Upper lobe of left lung (tissue), 6 donors: Measurements from ENCODE around the gene RGS7. TPM values are rescaled to one million over a fixed set of nuclear protein-coding genes. Genes with fewer than 3 reads are reported as not detected.

ENCODE experiments used
- ATAC-seq, 2 donors: fragments of 200-7000 bp; cut with Tn5 transposase; one replicate each; pipeline ENCODE4 v1.9.1; 2022; ENCODE audit warnings: mild to moderate bottlenecking in 2 of 2, moderate library complexity in 2 of 2; ENCODE audit not compliant: low FRiP score in 2 of 2
- DNase-seq, 2 donors: peaks; one replicate each; pipeline ENCODE4 v3.0.0-alpha.2; 2019 to 2020
- H3K27ac ChIP-seq, 4 donors: fragments of 200-600 bp; sonication (generic); one replicate each; pipeline ENCODE4 v1.5.1; 2016 to 2019
- H3K27me3 ChIP-seq, 4 donors: fragments of 200-600 bp; sonication (generic); one replicate each; pipeline ENCODE4 v1.5.1; 2017 to 2019
- H3K36me3 ChIP-seq, 4 donors: fragments of 200-600 bp; sonication (generic); one replicate each; pipeline ENCODE4 v1.5.1; 2016 to 2019
- H3K4me1 ChIP-seq, 4 donors: fragments of 200-600 bp; sonication (generic); one replicate each; pipeline ENCODE4 v1.5.1; 2018 to 2019
- H3K4me3 ChIP-seq, 4 donors: fragments of 200-600 bp; sonication (generic); one replicate each; pipeline ENCODE4 v1.5.1; 2017 to 2019; ENCODE audit warnings: mild to moderate bottlenecking in 2 of 4, moderate library complexity in 1 of 4
- H3K9me3 ChIP-seq, 4 donors: fragments of 200-600 bp; sonication (generic); one replicate each; pipeline ENCODE4 v1.5.1; 2018 to 2019
- CTCF ChIP-seq, 6 experiments: fragments of 450-650 bp in 4 of 6; fragments of 200-600 bp in 2 of 6; sonication (generic) in 2 of 6; IDR thresholded peaks; one replicate each; pipeline ENCODE4 v1.5.1; 2016 to 2019; ENCODE audit warnings: antibody characterized with exemption in 6 of 6
- EP300 ChIP-seq, 4 donors: sonication (generic); formaldehyde crosslinking; IDR thresholded peaks; one replicate each; pipeline ENCODE4 v1.5.1; 2017; ENCODE audit warnings: antibody characterized with exemption in 4 of 4, control low read depth in 2 of 4
- POLR2A ChIP-seq, 4 donors: fragments of 450-650 bp; IDR thresholded peaks; one replicate each; pipeline ENCODE4 v1.5.1; 2016 to 2017; ENCODE audit warnings: antibody characterized with exemption in 4 of 4, mild to moderate bottlenecking in 2 of 4
- POLR2AphosphoS5 ChIP-seq, 2 donors: sonication (generic); formaldehyde crosslinking; IDR thresholded peaks; one replicate each; pipeline ENCODE4 v1.5.1; 2017; ENCODE audit warnings: antibody characterized with exemption in 2 of 2
- WGBS, 2 donors: methylation state at CpG; one replicate each; pipeline ENCODE4 v1.1.5; 2017 to 2018; 5-methylcytosine and 5-hydroxymethylcytosine counted together
- total RNA-seq, 6 donors: library from RNA; depleted of rRNA in 4 of 6; stranded (reverse); fragments of >200 nt in 4 of 6; gene quantifications; one replicate each; pipeline versions ENCODE4 v1.1.0 to v1.2.1, GENCODE V29; 2016 to 2021
- donor health status: DM: no; HTN: no; CAD: no; lungs with moderate emphysema.
- donor health status: DM: no; HTN: yes; CAD: no; lungs with severe emphysema.

Gene RGS7
- total RNA-seq, 6 donors from 2014 or later = 0.15 TPM; not detected in 5

GRCh38 chr1:241332987-241333386, 24.0 kb downstream of the RGS7 start:
- no peak overlapping the region for H3K27ac ChIP-seq
- ATAC-seq = no peak
- no peaks in the 10 kb centered on the region for H3K9me3 ChIP-seq
- no peaks in the 10 kb centered on the region for H3K36me3 ChIP-seq
- no peaks in the 10 kb centered on the region for H3K4me1 ChIP-seq
- no peaks in the 10 kb centered on the region for H3K27me3 ChIP-seq
- DNase-seq = no peak
- WGBS, 2 donors = 75 to 79% methylated on average over 2 of the region's 2 CpGs
- no peak overlapping the region for H3K4me3 ChIP-seq
- TF ChIP-seq POLR2AphosphoS5 (IDR thresholded peaks at IDR 0.05) (no peak), POLR2A (IDR thresholded peaks at IDR 0.05) (no peak), EP300 (IDR thresholded peaks at IDR 0.05) (no peak), CTCF (IDR thresholded peaks at IDR 0.05) (no peak)

- no peaks in the 10 kb centered on the region for H3K36me3 ChIP-seq
- no peak overlapping the region for H3K4me3 ChIP-seq
- no peaks in the 10 kb centered on the region for H3K4me1 ChIP-seq
- no peak for TF ChIP-seq POLR2A (IDR thresholded peaks at IDR 0.05)
- no peak for TF ChIP-seq EP300 (IDR thresholded peaks at IDR 0.05)
- TF ChIP-seq CTCF (IDR thresholded peaks at IDR 0.05) = no peak
- TF ChIP-seq POLR2AphosphoS5 (IDR thresholded peaks at IDR 0.05) = no peak
- ATAC-seq (no peak), DNase-seq (no peak)
- no peaks in the 10 kb centered on the region for H3K27me3 ChIP-seq
- no peaks in the 10 kb centered on the region for H3K9me3 ChIP-seq
- no peak overlapping the region for H3K27ac ChIP-seq
- WGBS, 2 donors = 66 to 67% methylated on average over 4 of the region's 4 CpGs
Measured at GRCh38 chr1:241332037-241332409, 25.0 kb downstream of the RGS7 start.

- H3K36me3 ChIP-seq = no peaks in the 10 kb centered on the region
- no peak overlapping the region for H3K27ac ChIP-seq
- DNase-seq (no peak), ATAC-seq (no peak)
- WGBS, 2 donors = 82 to 87% methylated on average over 3 of the region's 3 CpGs
- TF ChIP-seq CTCF (IDR thresholded peaks at IDR 0.05) = no peak
- no peak for TF ChIP-seq POLR2A (IDR thresholded peaks at IDR 0.05)
- no peak for TF ChIP-seq POLR2AphosphoS5 (IDR thresholded peaks at IDR 0.05)
- TF ChIP-seq EP300 (IDR thresholded peaks at IDR 0.05) = no peak
- no peaks in the 10 kb centered on the region for H3K9me3 ChIP-seq
- no peaks in the 10 kb centered on the region for H3K27me3 ChIP-seq
- H3K4me3 ChIP-seq = no peak overlapping the region
- no peaks in the 10 kb centered on the region for H3K4me1 ChIP-seq
Measured at GRCh38 chr1:241331328-241332036, 25.5 kb downstream of the RGS7 start.

GRCh38 chr1:241330619-241331327, 26.2 kb downstream of the RGS7 start:
- 59 to 74% methylated on average over 1 of the region's 1 CpG for WGBS, 2 donors
- Histone ChIP-seq H3K4me1 (no peaks in the 10 kb centered on the region), H3K27ac (no peak overlapping the region), H3K9me3 (no peaks in the 10 kb centered on the region), H3K36me3 (no peaks in the 10 kb centered on the region), H3K4me3 (no peak overlapping the region), H3K27me3 (no peaks in the 10 kb centered on the region)
- no peak for DNase-seq
- no peak for ATAC-seq
- TF ChIP-seq EP300 (IDR thresholded peaks at IDR 0.05) (no peak), POLR2AphosphoS5 (IDR thresholded peaks at IDR 0.05) (no peak), POLR2A (IDR thresholded peaks at IDR 0.05) (no peak), CTCF (IDR thresholded peaks at IDR 0.05) (no peak)
